A204.1 (cell line): ENCODE results near the gene SLC6A12.
"Not testable (repeated sequence)": the region's sequence is repeated elsewhere in the genome, so short reads cannot be mapped to it uniquely, and the experiment has no call there.

Experiments
- FAIRE-seq: peaks from 2 replicates; lab custom pipeline; 2012; peaks lifted over from hg19 to GRCh38; lab: Jason Lieb, UNC

The SLC6A12 gene

DNA sequence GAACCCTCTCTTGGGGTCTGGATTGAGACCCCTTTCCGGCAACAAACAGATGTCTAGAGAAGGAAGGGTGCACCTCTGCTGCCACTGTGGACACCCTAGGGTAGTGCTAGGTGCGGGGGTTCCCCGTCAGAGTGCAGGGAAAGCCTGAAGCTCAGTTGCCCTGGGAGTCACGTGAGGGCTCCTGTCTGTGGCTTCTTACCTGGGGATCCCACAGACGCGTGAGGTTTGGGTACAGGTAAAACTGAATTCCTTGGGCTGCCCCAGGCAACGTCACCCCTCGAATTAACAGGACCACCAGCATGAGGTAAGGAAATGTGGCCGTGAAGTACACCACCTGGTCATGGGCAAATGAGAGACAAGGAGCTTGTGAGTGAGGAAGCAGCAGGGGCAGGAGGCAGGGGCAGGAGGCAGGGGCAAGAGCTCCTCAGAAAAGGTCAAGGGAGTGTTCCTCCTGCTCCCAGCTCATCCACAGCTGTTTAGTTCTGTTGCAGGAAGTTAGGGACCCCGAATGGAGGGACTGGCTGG, 21.0 kb upstream of the SLC6A12 start:
- FAIRE-seq, result no peak

DNA sequence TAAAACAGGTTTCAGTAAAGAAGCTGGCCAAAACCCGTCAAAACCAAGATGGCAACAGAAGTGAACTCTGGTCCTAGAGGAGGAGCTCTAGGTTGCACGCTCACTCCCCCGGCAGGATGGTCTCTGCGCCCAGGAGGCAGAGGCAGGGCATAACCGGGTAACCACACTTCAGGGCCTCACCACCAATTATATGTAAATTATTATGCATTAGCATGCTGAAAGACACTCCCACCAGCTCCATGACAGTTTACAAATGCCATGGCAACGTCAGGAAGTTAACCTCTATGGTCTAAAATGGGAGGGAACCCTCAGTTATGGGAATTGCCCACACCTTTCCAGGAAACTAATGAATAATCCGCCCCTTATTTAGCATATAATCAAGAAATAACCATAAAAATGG, 20.1 kb upstream of the SLC6A12 start:
- no peak for FAIRE-seq

DNA sequence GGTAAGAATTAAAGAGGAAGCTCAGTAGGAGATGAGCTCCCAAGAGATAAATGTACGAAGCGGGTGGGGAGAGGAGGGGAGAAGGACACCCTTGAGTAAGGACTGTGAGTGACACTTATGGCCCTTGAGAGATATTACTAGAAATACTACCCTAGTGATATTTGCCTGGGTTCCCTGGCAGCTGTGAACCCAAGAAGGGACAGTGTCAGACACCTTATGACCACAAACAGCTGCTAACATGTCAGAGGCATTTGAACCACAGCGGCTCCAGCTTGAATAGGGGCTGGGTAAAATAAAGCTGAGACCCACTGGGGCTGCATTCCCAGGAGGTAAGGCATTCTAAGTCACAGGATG, 19.6 kb upstream of the SLC6A12 start:
- FAIRE-seq, result no peak

DNA sequence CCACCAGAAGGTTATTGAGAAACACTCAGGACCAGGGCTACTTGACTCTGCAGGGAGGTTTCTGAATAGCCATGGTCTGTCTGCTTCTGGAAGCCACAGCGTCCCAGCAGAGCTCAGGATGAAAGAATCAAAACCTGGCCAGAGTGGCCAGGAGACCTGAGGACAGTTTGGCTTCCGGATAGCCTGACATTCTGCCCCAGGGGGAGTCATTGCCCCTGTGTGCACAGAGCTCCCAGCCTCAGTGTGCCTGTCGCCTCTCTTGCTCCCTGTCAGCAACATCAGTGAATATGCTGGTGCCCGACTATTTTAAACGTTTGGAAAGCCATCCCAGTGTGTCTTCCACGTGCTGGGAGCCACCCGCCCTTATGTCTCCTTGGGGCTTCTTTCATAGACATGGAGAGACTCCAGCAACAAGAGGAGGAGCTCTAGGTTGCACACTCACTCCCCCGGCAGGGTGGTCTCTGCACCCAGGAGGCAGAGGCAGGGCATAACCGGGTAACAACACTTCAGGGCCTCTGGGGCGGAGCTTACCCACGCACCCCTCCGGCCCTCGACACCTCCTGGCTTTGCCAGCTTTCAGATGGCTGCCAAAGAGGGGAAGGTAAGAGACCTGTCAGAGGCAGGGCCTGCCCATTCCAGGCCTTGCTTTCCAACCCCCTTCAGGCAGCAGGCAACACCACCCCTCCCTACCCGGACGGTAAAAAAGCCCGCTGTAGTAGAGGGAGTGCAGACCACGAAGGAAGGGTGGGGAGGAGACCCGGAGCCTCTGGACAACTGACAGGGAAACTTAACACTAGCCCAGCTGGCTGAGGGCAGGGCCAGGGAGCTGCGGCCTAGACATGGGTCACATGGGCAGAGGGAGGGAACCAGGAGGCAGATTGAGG, 19.0 kb upstream of the SLC6A12 start:
- FAIRE-seq, result no peak

DNA sequence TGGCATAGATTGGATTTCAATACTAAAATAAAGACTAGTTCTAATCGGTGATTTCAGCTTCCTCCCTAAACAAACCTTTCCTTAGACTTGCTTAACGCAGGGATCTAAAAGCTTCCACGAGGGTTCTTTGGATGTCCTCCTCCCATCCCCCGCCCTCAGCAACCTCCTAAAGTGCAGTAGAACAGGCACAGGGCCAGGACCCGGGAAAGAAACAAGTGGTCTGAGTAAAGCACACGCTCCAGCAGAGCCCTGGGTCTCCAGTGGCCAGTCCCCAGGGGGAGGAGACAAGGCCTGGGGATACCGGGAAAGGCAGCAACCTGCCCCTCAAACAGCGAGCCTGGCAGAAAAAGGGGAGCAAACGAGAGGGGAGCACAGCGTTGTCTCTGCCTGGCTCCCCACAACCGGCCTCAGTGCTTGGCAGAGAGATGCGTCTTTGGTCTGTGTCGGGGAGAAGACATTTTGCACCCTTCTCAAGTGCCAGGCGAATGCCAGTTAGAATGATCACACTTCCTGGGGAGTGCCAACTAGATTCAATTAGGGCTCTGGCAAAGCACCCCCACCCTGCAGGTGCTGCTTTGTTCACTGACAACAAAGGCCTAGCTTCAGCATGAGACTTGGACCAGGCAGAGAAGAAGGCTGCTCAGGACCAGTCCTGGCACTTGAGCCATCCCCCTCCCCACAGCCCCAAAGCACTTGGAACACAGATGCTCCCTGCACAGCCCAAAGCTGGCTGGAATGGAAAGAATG, 17.1 kb upstream of the SLC6A12 start:
- FAIRE-seq, result no peak

DNA sequence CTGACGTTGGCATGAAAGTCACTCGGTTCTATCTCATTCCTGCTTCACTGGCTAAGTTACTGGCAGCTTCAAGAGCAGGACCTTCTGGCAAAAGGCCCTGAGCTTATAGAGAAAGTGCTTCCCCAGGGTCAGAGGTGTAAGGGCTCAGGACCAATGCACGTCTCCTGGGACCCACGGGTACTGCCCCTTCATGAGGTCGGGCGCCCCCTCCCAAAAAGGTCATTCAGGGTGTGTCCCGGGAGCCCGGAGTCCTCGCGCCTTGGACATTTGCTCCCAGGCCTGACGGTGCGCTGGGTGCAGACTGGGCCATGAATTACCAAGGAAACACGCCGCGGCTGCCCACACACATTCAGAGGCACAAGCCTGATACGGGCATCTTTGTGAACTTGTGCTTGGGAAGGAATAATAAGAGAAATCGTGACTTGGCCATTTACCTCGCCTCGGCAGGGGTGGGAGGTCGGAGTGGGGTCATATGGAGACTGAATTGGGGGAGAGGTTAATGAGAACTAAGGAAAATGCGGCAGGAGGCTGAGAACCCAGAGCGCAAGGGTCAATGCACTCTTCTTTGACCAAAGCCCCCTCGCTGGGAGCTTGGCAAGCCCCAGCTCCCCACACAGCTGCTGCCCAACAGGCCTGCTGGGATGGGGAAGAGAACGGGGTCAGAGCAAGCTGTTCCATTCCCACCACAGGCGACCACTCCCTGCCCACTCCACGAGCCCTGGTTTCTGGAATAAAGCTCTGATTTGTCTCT, 15.7 kb upstream of the SLC6A12 start:
- no peak for FAIRE-seq

DNA sequence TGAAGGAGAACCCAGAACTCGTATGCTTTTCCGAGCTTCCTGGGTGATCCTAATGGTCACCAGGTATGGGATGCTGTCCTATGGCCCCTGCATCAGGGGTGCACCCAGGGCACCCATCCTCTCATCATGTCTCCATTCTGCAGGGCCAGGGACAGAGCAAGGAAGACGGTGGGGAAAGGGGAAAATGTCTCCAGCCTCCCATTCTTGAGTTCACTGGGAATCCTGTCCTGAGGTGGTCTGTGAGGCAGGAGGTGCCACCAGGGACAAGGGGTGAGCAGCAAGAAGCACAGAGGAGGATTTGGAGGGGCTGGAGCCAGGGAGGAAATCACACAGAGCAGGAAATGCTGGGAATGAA, 14.9 kb upstream of the SLC6A12 start:
- no peak for FAIRE-seq

DNA sequence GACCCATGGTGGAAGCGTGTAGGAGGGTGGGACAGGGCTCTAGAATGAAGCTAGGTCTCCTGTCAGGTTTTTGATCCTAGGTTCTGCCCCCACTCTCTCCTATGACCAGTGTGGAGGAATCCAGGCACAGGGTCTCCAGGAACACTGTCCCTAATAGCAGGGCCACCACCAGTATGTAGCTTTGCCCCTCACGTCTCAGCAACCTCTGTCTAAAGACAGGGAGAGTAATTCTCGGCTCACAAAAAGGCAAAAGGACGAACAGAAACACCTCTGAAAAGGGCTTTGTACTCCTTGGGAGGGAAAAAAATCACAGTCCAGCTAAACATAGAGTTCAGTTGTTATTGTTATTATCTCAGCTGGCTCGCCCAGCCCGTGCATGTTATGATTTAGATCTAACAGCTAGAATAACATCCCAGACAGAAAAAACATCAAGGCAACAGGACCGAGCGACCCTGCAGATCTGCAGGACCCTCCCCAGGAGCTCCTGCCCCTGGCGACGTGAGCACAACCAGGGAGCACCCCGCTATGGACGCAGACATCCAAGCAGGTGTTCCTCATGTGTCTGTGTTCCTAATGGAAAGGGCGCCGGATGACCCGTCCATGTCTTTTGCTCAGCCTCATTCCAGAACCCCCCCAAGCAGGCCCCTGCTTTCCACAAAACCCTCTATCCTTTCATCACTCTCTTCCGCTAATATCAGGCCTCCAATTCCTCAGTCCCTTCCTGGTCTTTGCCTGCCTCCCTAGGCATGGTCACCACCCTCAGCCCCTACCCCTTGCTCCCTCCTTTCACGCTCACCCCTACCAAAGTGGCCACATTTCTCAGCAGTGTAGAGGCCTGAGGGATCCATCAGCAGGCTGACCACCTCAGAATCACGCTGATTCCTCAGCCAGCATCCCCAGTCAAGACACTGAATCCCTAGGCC, 14.2 kb upstream of the SLC6A12 start:
- FAIRE-seq, result no peak

DNA sequence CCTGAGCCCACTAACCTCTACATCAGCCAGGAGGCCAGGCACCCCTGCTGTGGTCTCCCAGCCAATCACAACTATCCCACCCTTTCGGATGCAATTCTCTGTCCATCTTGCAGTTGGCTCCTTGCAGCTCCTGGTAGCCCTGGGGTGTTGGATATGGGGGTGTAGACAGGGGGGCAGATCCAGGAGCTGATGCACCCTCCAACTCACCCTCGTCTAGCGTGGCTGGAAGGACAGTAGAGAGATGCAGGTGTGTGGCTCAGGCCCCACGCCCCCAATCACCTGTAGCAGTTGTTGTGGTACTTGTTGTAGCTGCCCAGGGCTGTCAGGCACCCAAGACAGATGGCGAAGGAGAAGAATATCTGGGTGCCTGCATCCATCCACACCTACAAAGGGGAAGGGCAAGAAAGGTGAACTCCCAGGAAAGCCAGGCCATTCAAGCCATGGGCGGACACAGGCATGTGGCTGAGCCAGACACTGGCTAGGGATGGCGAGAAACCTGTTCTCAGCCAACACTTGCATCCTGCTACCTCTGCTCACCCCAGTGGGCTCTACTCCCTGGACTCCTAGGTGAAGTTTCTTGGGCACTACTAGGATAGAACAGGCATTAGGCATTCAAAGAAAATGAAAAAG, 13.4 kb upstream of the SLC6A12 start:
- no peak for FAIRE-seq

DNA sequence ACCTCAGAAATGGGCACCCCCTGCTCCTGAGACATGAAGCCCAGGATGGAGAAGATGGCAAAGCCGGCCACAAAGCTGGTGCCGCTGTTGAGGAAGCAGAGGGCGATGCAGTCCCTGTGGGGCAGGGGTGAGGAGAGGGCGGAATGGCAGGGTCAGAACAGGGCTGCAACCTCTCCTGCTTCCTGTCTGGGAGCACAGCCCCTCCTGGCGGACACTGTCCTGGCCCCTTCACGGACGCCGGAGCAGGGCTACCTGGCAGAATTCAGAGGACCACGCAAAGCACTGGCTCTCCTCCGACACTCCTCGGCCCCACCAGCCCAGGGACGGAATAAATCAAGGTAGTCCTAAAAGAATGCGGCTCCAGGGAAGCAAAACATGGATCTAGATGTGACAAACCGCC, 12.4 kb upstream of the SLC6A12 start:
- FAIRE-seq, result no peak

DNA sequence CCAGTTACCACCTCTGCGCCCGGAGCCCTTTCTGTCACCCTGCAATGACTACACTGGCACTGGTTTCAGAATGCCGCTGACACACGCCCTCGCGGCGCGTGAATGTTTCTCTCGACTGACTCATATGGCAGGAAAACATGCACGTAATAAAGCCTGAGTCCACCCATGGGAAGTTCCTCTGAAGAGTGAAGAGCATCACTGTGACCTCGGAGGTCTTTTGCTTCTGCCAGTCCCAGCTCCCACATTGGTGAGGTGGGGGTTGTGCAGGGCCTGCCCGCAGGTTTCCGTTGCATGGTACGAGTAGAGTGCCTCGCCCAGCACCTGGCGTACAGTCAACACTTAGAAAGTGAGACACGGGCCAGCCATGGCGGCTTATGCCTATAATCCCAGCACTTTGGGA, 11.1 kb upstream of the SLC6A12 start:
- no peak for FAIRE-seq

DNA sequence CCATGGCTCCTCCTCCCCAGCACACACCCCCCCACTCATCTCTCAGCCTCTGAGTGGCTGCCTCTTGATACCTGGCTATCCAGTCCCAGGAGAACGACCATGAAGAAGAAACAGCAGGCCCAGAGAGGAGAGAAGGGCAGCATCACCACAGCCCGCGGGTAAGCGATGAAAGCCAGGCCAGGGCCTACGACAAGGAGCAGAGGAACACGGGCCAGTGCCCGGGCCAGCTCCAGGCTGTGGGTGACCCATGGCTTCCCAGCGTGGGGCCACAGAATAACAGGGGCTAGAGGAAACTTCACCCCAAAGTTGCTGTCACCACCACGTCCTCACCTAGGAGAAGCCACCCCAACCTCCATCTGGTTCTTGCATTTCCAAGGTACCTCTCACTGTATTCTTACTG, 10.4 kb upstream of the SLC6A12 start:
- FAIRE-seq, result no peak

DNA sequence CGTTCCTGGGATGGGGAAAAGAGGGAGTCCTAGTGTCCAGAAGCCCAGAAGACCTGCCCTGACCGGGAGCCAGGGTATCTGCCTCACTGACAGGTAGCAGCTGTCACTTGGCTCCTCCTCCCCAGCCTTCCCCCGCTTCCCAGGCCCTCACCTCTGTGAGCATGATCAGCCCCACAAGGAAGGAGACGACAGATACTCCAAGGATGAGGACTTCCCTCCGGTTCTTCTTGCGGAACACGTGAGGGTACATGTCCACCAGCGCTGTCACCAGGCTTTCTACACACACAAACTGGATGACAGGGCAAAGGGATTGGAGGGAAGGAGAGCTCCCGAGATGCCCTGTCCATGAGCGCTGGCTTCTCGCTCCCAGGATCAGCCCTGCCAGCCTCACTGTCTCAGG, 9.9 kb upstream of the SLC6A12 start:
- FAIRE-seq, result no peak

DNA sequence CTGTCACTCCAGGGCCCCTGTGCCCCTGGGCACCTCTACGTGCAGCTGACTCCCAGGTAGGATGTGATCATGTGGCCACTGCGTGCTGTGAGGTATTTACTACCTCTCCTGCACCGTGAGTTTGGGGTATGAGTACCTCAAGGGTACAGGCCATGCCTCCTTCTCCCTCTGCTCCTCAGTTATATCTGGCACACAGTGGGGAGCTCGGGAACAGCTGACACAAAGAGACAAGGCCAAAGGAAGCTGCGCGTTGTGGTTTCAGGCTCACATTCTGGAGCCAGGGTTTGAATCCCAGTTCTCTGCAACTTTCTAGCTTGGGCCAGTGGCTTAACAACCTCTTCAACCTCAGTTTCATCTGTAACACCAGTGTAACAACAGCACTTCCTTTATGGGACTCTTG, 7.8 kb upstream of the SLC6A12 start:
- FAIRE-seq, result no peak

DNA sequence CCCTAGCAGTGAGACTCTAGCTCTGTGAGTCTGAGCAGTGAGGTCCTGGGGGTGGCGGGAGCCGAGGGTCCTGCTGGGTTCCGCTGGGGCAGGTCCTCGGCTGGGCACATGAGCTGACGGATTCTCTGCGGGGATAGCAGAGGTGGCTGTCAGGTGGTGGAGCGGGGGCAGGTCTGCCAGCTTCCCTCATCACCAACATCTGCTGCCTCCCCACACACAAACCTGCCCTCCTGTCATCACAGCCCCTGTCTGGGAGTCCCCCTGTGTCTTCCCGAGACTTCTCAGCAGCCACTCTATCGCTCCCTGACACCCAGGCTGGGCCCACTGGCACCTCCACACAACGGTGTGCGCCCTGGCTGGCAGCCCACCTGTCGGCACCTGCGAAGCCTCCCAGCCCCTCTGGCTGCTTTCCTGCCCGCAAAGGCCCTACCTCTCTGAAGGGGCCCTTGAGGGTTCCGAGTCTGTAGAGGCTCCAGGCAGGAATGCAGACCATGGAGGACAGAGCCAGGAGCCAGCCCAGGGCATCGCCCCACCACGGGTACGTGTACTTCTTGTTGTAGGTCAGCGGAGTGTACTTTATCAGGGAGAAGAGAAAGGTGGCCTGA, 7.1 kb upstream of the SLC6A12 start:
- no peak for FAIRE-seq

DNA sequence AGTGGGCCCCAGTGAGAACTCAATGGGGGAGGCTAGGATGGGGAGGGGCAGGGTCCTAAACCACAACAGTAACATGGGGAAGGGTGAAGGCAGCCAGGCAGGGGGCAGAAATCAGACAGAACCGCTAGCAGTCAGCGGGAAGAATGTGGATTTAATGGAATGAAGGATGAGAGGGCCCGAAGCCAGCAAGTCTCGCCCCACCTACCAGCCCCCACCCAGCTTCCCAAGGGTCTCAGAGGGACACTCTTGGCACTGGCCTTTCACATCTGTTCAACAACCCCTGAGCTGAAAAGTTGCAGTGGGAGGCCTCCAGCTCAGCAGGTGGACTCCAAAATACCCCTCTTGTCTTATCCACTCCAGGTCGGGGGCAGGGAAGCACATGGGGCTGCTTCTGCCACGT, 6.5 kb upstream of the SLC6A12 start:
- no peak for FAIRE-seq

DNA sequence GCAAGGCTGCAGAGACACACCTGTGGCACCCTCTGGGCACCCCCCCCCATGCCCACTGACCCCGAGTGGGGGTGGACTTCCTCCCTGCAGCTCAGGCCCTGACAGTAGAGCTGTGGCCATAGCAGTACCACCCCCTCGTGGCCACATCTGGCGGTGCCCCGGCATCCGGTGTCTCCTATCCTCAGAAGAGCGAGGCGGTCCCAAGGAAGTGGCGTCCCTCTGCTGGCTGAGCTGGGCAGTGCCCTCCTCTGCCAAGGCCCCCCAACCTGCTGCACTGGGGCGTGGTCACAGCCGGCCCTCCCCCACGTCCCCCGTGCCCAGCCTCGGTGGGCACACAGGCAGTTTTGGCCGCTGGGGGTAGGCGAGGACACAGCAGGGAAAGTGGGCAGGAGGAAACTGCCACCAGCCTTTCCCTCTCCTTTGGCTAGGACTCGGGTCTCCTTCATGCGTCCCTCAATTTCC, 6.0 kb upstream of the SLC6A12 start:
- no peak for FAIRE-seq

DNA sequence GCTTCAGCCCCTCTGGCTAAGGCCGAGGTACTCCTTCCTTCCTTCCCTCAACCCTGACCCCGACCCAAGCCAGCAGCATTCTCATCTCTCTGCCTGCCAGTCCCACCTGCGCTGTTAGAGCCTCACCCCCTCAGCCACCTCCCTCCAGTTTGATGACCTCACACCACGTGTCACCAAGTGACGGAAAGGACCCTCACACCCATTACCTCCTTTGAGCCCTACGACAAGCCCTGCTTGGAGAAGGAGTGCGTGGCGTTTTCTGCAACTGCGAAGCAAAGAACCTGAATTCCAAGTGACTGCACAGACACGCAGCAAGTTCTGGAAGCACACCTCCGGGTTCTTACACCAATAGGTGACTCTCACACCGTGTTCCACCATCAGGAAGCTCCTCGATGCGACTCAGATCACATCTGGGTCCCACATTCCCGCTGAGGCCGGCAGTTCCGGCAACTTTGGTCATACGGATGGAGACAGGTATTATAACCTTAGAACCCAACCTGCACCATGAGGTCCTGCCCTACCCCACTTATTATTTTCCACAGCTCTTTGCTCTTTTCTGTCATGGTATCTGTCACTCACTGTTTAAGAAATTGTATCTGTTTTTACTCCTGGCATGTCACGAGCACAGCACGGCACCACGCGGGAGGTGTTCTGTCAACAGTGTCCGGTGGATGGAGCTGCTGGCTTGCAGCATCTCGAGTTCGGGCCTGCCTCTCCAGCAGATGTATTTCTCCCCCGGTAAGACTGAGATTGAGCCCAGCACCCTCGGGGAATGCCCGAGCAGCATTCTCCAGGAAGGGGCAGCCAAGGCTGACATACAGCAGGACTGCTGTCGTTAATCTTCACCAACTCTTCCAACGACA, 5.0 kb upstream of the SLC6A12 start:
- FAIRE-seq, result no peak

DNA sequence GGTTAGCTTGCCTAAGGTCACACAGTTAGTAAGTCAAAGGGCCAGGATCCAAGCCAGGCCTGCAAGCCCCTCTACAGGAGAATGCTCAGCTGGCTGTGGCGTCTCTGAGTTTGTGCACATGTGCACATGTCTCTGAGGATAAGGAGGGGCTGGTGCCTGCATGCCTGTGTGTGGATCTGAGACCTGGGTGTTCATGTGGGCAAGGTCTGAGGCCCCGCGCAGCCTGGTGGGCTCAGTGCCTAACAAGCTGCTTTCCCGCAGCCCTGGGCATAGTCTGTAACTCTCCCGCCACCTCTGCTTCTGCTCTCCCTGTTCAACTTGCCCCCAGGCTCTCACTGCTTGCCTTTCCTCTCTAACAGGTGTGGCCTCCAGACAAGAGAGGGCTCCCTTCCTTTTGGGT, 4.3 kb upstream of the SLC6A12 start:
- FAIRE-seq, result no peak

DNA sequence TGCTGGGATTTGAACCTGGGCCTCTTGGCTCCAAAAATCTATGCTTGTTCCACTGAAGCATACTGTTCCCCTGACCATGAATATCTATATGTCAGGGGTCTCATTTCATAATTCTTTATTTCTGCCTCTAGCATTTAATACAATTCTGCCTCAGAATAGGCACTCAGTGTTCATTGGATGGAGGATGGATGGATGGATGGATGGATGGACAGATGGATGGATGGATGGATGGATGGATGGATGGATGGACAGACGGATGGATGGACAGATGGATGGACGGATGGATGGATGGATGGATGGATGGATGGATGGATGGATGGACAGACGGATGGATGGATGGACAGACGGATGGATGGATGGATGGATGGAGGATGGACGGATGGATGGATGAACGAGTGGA, 3.1 kb upstream of the SLC6A12 start:
- FAIRE-seq, result not testable (repeated sequence)
